Subcutaneous abdominal adipose tissue (tissue), 5 donors: ENCODE data around the gene POLR1H.

Source experiments
- H3K27ac ChIP-seq: one replicate; pipeline ENCODE4 v1.7.0; 2013; ENCODE audit warnings: low read depth, mild to moderate bottlenecking, inconsistent platforms, low read length, moderate library complexity
- H3K27me3 ChIP-seq, 5 donors: one replicate each; pipeline ENCODE4 v1.7.0; 2013; ENCODE audit warnings: low read length in 5 of 5, inconsistent platforms in 1 of 5; ENCODE audit not compliant: control insufficient read depth in 5 of 5, insufficient read depth in 4 of 5
- H3K36me3 ChIP-seq, 5 donors: one replicate each; pipeline ENCODE4 v1.7.0; 2013; ENCODE audit warnings: low read length in 5 of 5; ENCODE audit not compliant: control insufficient read depth in 5 of 5, insufficient read depth in 5 of 5
- H3K4me1 ChIP-seq, 5 donors: one replicate each; pipeline ENCODE4 v1.7.0; 2013; ENCODE audit warnings: low read length in 5 of 5, mild to moderate bottlenecking in 3 of 5, moderate library complexity in 1 of 5; ENCODE audit not compliant: control insufficient read depth in 5 of 5, insufficient read depth in 5 of 5
- H3K4me3 ChIP-seq, 5 donors: one replicate each; pipeline ENCODE4 v1.7.0; 2013; ENCODE audit warnings: low read length in 5 of 5, low read depth in 1 of 5
- H3K9ac ChIP-seq, 5 donors: one replicate each; pipeline ENCODE4 v1.7.0; 2013; ENCODE audit warnings: low read length in 5 of 5, mild to moderate bottlenecking in 4 of 5, moderate library complexity in 3 of 5
- H3K9me3 ChIP-seq, 5 donors: one replicate each; pipeline ENCODE4 v1.7.0; 2013; ENCODE audit warnings: low read length in 5 of 5; ENCODE audit not compliant: control insufficient read depth in 5 of 5
- donor health status: healthy.
- donor health status: healthy.
- donor health status: healthy.
- donor health status: healthy.
- donor health status: healthy.

Gene POLR1H

DNA sequence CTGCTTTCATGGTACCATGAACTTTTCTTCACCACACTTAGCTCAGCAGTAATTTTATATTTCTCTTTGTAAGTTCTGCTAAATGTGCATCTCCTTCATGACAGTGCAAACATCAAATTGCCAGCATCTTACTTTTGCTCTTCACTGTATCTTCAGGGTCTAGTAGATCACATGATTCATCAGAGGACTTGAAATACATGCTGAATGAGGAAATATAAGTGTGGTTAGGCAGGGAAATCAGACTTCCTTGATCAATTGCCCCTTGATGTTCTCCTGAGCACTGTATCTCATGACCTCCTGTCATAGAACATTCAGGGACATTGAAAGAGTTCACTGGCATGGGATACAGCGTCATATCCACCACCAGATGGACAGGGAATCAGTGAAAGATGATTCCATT is 25.3 kb upstream of the POLR1H start:
- Histone ChIP-seq H3K27me3 (no peaks in the 10 kb centered on the region), H3K27ac (no peak overlapping the region), H3K9ac (no peak overlapping the region), H3K4me1 (no peaks in the 10 kb centered on the region), H3K4me3 (no peak overlapping the region), H3K9me3 (no peaks in the 10 kb centered on the region), H3K36me3 (peaks cover 0 to 4% (median 0%) of the 10 kb centered on the region in 5 donors)

DNA sequence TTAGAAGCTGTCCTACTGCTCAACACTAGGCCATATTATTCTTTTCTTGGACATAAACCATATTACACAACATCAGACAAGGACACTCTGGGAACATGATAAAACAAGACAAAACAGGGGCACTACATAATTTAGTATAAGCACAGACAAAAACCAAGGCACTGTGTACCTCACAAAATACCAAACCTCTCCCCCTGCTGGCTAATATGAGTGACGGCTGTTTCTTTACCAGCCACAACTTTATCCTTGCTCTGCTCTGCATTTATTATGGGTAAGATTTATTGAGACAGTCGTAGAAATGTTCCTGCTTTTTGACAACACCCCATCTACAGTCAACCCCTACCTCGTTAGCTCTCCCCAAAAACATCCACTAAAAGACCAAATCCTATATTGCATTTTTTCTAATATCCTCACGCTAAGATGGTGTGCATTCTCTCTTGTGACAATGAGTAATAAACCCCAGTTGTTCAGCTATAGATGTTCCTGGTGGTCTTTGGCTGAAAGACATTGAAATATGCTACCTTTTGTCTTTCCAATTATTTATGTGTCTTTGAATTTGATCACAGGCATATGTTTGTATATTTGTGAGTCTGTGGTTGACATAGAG is 23.8 kb upstream of the POLR1H start:
- H3K9ac ChIP-seq = no peak overlapping the region
- peaks cover 0 to 4% (median 0%) of the 10 kb centered on the region in 5 donors for H3K36me3 ChIP-seq
- H3K4me3 ChIP-seq = no peak overlapping the region
- H3K9me3 ChIP-seq = no peaks in the 10 kb centered on the region
- H3K4me1 ChIP-seq = peaks cover 0 to 9% (median 0%) of the 10 kb centered on the region in 5 donors
- H3K27ac ChIP-seq = no peak overlapping the region
- H3K27me3 ChIP-seq = no peaks in the 10 kb centered on the region

DNA sequence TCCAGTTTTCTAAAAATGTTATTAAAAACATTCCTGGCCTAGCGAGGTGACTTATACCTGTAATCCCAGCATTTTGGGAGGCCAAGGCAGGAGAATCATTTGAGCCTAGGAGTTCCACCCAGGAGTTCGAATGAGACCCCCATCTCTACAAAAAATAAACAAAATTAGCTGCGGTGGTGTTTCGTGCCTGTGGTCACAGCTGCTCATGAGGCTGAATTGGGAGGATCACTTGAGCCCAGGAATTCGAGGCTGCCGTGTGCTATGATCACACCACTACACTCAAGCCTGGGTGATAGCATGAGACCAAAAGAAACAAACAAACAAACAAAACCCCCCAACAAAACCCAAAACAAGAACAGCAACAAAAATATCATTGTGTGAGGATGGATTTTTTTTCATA is 19.8 kb upstream of the POLR1H start:
- peak overlapping the region in 1 of 5 donors; percentile 13 for H3K9ac ChIP-seq
- H3K4me1 ChIP-seq = peaks cover 0 to 12% (median 0%) of the 10 kb centered on the region in 5 donors
- no peak overlapping the region for H3K4me3 ChIP-seq
- no peaks in the 10 kb centered on the region for H3K36me3 ChIP-seq
- no peak overlapping the region for H3K27ac ChIP-seq
- no peaks in the 10 kb centered on the region for H3K27me3 ChIP-seq
- no peaks in the 10 kb centered on the region for H3K9me3 ChIP-seq

DNA sequence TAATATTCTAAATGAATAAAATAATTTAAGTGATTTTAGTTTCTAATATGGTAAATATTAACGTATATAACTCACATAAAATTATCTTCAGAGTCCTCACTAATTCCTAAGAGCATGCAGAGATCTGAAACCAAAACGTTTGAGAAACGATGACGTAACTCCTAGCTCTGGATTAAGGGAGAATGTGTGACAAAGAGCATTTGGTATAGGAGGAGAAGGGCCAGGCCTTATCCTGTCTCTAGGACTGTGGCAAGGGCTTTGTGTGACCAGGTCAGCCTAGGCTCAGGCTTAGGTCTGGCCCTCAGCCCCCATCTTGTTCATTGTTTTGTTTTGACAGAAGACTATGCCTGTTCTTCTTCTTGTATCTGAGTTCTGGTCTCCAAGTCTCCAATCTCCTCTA is 19.2 kb upstream of the POLR1H start:
- Histone ChIP-seq H3K27ac (no peak overlapping the region), H3K4me3 (no peak overlapping the region), H3K4me1 (peaks cover 0 to 12% (median 0%) of the 10 kb centered on the region in 5 donors), H3K36me3 (no peaks in the 10 kb centered on the region), H3K9me3 (no peaks in the 10 kb centered on the region), H3K9ac (no peak overlapping the region), H3K27me3 (no peaks in the 10 kb centered on the region)

DNA sequence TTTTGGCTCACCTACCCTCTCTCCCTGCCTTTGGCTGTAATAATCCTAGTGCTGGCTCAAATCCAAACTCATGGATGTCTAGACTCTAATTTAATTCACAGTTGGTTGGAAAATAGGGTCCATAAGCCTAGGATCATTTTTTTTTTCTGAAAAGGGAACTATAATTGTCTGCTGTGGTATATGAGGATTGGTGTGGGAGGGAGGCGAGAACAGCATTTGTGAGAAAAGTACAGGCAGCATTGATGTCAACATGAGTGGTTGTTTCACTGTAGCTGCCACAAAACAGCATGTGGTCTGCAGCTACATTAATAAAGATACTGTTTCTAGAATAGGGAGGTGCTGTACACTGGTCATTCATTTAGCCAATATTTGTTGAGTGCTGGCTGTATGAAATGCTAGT is 18.6 kb upstream of the POLR1H start:
- Histone ChIP-seq H3K27ac (no peak overlapping the region), H3K9me3 (no peaks in the 10 kb centered on the region), H3K4me1 (peaks cover 0 to 12% (median 0%) of the 10 kb centered on the region in 5 donors), H3K27me3 (no peaks in the 10 kb centered on the region), H3K36me3 (no peaks in the 10 kb centered on the region), H3K9ac (no peak overlapping the region), H3K4me3 (no peak overlapping the region)

DNA sequence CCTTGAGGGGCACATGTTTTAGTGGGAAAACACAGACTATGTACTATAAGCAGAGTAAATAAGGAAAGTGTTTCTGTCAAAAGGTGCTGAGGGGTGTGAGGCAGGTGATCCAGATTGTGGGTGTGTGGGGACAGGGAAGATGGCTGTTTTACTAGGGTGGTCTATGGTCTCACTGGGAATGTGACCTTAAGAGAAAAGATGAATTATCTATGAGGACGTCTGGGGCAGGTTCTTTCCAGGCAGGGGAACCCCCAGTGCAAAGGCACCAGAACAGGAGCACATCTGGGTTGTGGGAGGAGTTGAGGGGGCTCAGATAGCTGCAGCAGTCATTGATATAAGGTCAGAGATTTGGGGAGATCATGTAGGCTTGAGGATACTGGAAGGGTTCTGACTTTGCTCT is 18.2 kb upstream of the POLR1H start:
- Histone ChIP-seq H3K27me3 (no peaks in the 10 kb centered on the region), H3K27ac (no peak overlapping the region), H3K4me3 (no peak overlapping the region), H3K36me3 (no peaks in the 10 kb centered on the region), H3K9me3 (no peaks in the 10 kb centered on the region), H3K9ac (no peak overlapping the region), H3K4me1 (peaks cover 0 to 12% (median 0%) of the 10 kb centered on the region in 5 donors)

DNA sequence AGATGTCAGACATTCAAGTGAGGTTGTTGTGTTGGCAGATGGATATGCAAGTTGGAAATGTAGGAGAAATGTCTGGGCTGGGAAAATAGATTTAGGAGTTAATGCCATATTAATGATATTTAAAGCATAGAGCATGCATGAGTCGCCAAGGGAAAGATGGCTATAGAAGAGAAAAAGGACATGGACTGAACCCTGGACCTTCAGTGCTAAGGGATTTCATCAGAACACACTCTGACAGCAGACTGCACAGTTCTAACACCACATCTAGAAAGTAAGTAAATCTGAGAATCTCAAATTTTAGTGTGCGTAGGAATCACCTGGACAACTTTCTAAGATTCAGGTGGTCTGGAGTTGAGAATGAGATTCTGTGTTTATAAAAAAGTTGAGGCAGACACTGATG is 17.3 kb upstream of the POLR1H start:
- Histone ChIP-seq H3K27me3 (no peaks in the 10 kb centered on the region), H3K4me3 (no peak overlapping the region), H3K9me3 (no peaks in the 10 kb centered on the region), H3K4me1 (peaks cover 0 to 12% (median 0%) of the 10 kb centered on the region in 5 donors), H3K36me3 (no peaks in the 10 kb centered on the region), H3K9ac (no peak overlapping the region), H3K27ac (no peak overlapping the region)

DNA sequence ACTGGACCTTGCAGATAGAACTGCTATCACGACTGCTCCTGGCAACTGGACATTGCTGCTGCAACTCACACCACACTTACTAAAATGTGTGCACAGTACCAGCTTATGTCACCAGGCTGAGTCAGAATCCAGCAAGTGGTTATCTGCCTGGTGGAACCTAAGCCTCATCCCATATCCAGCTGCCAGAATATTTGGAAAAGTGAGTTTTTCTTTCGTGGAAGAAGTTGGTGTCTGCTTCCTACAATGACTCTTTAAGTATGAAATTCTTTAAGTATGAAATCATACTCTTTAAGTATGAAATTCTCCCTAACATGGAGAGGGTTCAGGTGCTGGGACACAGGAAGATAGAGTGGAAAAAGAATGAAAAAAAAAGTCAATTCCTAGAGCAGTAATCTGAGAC is 16.4 kb upstream of the POLR1H start:
- H3K36me3 ChIP-seq = no peaks in the 10 kb centered on the region
- no peak overlapping the region for H3K9ac ChIP-seq
- H3K4me1 ChIP-seq = peaks cover 0 to 12% (median 0%) of the 10 kb centered on the region in 5 donors
- H3K27me3 ChIP-seq = no peaks in the 10 kb centered on the region
- H3K9me3 ChIP-seq = no peaks in the 10 kb centered on the region
- H3K4me3 ChIP-seq = no peak overlapping the region
- H3K27ac ChIP-seq = no peak overlapping the region

DNA sequence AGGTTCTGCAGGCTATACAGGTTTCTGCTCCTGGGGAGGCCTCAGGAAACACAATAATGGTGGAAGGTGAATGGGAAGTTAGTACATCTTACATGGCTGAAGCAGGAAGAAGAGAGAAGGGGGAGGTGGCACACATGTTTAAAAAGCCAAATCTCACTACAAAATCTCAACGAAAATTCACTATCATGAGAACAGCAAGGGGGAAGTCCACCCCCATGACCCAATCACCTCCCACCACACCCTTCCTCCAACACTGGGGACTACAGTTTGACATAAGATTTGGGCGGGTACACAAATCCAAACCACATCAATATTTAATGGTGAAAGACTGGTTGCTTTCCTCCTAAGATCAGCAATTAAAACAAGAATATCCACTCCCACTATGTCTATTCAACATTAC is 13.8 kb upstream of the POLR1H start:
- no peaks in the 10 kb centered on the region for H3K9me3 ChIP-seq
- H3K9ac ChIP-seq = no peak overlapping the region
- no peaks in the 10 kb centered on the region for H3K36me3 ChIP-seq
- no peak overlapping the region for H3K4me3 ChIP-seq
- no peak overlapping the region for H3K27ac ChIP-seq
- H3K27me3 ChIP-seq = no peaks in the 10 kb centered on the region
- H3K4me1 ChIP-seq = peaks cover 0 to 4% (median 0%) of the 10 kb centered on the region in 5 donors

DNA sequence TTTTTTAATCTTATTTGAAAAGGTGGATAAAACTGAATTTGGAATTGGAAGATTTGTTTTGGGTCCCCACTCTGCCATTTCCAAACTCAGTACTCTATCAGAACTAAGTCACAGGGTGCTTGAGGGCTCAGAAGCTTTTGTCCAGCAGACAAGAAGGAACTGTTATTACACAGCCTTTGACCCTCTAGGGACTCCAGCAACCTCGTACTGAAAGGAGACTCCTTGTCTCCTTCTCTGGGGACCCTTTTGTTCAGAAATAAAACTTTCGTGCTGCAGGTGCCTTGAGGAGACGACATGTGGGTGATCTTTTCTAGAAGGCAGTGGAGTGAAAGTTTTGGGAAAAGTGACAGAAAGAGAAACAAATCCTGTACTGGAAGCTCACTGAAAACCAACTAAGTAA is 7.4 kb upstream of the POLR1H start:
- Histone ChIP-seq H3K4me1 (no peaks in the 10 kb centered on the region), H3K4me3 (no peak overlapping the region), H3K9ac (no peak overlapping the region), H3K27ac (no peak overlapping the region), H3K27me3 (no peaks in the 10 kb centered on the region), H3K9me3 (no peaks in the 10 kb centered on the region), H3K36me3 (peaks cover 3 to 39% (median 27%) of the 10 kb centered on the region in 5 donors)
